Activated CD8-positive, alpha-beta T cell treated with anti-CD3 and anti-CD28 coated beads for 36 hours (primary cell): ENCODE measurements around the gene ING2. TPM values are rescaled to one million over a fixed set of nuclear protein-coding genes. Genes with fewer than 3 reads are reported as not detected.

ENCODE experiments used
- ATAC-seq: fragments of 200-7000 bp; cut with Tn5 transposase; one replicate; pipeline ENCODE4 v1.10.0; 2021; ENCODE audit warnings: mild to moderate bottlenecking, moderate library complexity
- CTCF ChIA-PET: fragments of 350-600 bp; sonication (Branson Sonifier 250); formaldehyde crosslinking; loops from one replicate; lab custom pipeline; 2021; ENCODE audit warnings: antibody characterized with exemption; lab: Charles Lee
- POLR2A ChIA-PET: fragments of 350-600 bp; sonication (Branson Sonifier 250); formaldehyde crosslinking; loops from one replicate; lab custom pipeline; 2021; ENCODE audit warnings: antibody characterized with exemption; lab: Charles Lee
- DNase-seq: peaks from one replicate; pipeline ENCODE4 v3.0.0-alpha.2; 2020
- H3K27ac Mint-ChIP-seq: one replicate; pipeline ENCODE4 v1.8.0; 2021; ENCODE audit warnings: mild to moderate bottlenecking, mixed read lengths
- H3K27me3 Mint-ChIP-seq: one replicate; pipeline ENCODE4 v1.8.0; 2021; ENCODE audit warnings: mixed read lengths
- H3K36me3 Mint-ChIP-seq: one replicate; pipeline ENCODE4 v1.8.0; 2021; ENCODE audit warnings: low read depth, mixed read lengths
- H3K4me1 Mint-ChIP-seq: one replicate; pipeline ENCODE4 v1.8.0; 2021; ENCODE audit warnings: low read depth, mixed read lengths
- H3K4me3 Mint-ChIP-seq: one replicate; pipeline ENCODE4 v1.8.0; 2021; ENCODE audit warnings: mild to moderate bottlenecking, moderate library complexity, mixed read lengths
- H3K9me3 Mint-ChIP-seq: one replicate; pipeline ENCODE4 v1.8.0; 2021; ENCODE audit warnings: mixed read lengths
- intact Hi-C: fragments of 100-400 bp; cut with micrococcal nuclease; formaldehyde crosslinking; loops from one replicate; pipeline ENCODE4 v1.10.0; 2022
- total RNA-seq, 2 experiments: library from RNA; stranded (reverse); gene quantifications; one replicate each; pipeline ENCODE4 v1.2.3, GENCODE V29; 2021
- TF ChIP-seq, protein P1 (sequence below): fragments of 200-600 bp; IDR thresholded peaks from one replicate; pipeline ENCODE4 v1.8.0; 2022; ENCODE audit warnings: antibody characterized with exemption, mild to moderate bottlenecking

Gene ING2
- total RNA-seq, 2 experiments from 2014 or later = 18.2 to 21.0 TPM

DNA sequence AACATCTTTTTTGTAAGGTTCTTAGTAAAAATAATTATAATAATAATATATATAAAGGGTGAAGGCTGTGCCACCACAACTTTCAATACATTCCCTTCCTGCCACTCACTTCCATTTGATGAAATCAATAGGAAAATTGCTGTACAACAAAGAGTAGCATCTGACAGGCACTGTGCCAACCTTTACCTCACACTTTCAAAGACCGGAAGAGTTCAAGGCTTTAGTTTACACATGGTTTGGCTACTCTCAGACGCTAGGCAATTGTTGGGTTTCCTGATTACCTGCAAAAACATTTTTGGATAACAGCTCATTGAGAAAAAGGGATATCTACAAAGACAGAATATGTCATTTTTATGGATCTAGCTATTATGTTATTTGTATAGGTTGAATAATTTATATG, 5.5 kb upstream of the ING2 start:
- ATAC-seq (no peak), DNase-seq (peak; percentile 17)
- Mint-ChIP-seq H3K36me3 (no peaks in the 10 kb centered on the region), H3K27ac (no peak overlapping the region), H3K4me3 (no peak overlapping the region), H3K4me1 (peaks cover 24% of the 10 kb centered on the region), H3K9me3 (no peaks in the 10 kb centered on the region), H3K27me3 (no peaks in the 10 kb centered on the region)
- CTCF ChIA-PET = interaction anchor here (1.0 kb wide), 1 partner anchor 28 kb away, joined by 3 read pairs; no protein-coding TSS in a partner anchor
- TF ChIP-seq, protein P1, sequence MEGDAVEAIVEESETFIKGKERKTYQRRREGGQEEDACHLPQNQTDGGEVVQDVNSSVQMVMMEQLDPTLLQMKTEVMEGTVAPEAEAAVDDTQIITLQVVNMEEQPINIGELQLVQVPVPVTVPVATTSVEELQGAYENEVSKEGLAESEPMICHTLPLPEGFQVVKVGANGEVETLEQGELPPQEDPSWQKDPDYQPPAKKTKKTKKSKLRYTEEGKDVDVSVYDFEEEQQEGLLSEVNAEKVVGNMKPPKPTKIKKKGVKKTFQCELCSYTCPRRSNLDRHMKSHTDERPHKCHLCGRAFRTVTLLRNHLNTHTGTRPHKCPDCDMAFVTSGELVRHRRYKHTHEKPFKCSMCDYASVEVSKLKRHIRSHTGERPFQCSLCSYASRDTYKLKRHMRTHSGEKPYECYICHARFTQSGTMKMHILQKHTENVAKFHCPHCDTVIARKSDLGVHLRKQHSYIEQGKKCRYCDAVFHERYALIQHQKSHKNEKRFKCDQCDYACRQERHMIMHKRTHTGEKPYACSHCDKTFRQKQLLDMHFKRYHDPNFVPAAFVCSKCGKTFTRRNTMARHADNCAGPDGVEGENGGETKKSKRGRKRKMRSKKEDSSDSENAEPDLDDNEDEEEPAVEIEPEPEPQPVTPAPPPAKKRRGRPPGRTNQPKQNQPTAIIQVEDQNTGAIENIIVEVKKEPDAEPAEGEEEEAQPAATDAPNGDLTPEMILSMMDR = no peak
- intact Hi-C loops = no loop called here
- POLR2A ChIA-PET = no interaction called here

DNA sequence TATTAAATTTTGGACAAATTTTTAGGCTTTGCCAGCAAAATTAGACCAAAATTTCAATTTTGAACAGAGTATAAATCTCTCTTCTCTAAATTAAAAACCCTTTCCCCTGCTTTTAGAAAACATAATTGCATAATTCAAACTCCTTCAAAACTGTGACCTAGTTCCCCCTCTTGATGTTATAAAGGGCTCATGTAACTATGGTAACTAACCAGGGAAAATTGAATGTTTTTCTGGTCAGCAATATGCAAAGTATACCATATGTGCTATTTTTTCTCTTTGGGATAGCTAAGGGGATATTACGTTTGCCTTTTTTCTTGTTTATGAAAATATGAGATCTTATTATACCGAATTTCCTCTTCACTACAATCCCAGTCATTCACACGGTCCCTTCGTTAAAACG, 5.1 kb upstream of the ING2 start:
- H3K4me3 Mint-ChIP-seq = no peak overlapping the region
- no peak overlapping the region for H3K27ac Mint-ChIP-seq
- CTCF ChIA-PET = no interaction called here
- no peaks in the 10 kb centered on the region for H3K9me3 Mint-ChIP-seq
- no peaks in the 10 kb centered on the region for H3K27me3 Mint-ChIP-seq
- TF ChIP-seq, protein P1 = no peak
- POLR2A ChIA-PET = no interaction called here
- intact Hi-C loops = loop anchor here (10.0 kb wide), 1 partner anchor 155 kb away; the partner anchor contains the start of genes RWDD4 and TRAPPC11
- peaks cover 24% of the 10 kb centered on the region for H3K4me1 Mint-ChIP-seq
- ATAC-seq = no peak
- no peaks in the 10 kb centered on the region for H3K36me3 Mint-ChIP-seq
- no peak for DNase-seq

DNA sequence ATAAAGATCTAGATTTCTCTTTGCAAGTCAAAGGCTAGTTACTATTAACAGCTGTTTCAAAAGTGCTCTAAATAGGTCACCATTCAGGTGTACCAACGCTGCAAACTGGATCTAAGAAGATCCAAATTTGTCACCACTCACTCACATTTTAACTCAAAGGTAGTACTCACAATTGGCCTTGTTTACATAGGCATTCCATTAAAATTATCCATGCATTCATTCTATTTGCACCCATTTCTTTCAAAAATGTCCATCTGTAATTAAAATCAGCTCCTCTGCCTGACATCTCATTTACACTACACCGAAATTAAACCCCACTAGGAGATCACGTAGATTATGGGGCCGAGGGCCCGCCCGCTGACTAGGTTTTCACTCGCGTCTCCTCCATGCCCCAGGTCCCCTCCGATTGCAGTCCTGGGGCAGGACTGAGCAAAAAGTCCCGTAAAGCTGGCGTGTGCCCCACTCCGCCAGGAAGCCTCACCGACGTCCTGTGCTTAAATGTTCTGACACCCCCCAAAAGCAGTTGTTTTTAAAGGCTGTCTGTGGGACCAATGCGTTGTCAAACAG, 1.3 kb upstream of the ING2 start:
- Mint-ChIP-seq H3K27ac (peak overlapping the region; percentile 86), H3K4me1 (peaks cover 36% of the 10 kb centered on the region), H3K4me3 (peak overlapping the region; percentile 85), H3K36me3 (no peaks in the 10 kb centered on the region), H3K9me3 (no peaks in the 10 kb centered on the region), H3K27me3 (no peaks in the 10 kb centered on the region)
- peak; percentile 1 for ATAC-seq
- intact Hi-C loops = loop anchor here (2.0 to 10.0 kb wide), 2 partner anchors 59 to 151 kb away; partner anchors contain the start of genes CDKN2AIP, RWDD4 and TRAPPC11
- TF ChIP-seq, protein P1 = no peak
- CTCF ChIA-PET = interaction anchor here (0.7 to 1.4 kb wide), 6 partner anchors 30 to 99 kb away, joined by 3 to 6 read pairs (median 4); no protein-coding TSS in a partner anchor
- DNase-seq = no peak
- POLR2A ChIA-PET = interaction anchor here (0.6 to 4.7 kb wide), 10 partner anchors 9 to 1091 kb away, joined by 3 to 28 read pairs (median 4); partner anchors contain the start of gene CDKN2AIP

DNA sequence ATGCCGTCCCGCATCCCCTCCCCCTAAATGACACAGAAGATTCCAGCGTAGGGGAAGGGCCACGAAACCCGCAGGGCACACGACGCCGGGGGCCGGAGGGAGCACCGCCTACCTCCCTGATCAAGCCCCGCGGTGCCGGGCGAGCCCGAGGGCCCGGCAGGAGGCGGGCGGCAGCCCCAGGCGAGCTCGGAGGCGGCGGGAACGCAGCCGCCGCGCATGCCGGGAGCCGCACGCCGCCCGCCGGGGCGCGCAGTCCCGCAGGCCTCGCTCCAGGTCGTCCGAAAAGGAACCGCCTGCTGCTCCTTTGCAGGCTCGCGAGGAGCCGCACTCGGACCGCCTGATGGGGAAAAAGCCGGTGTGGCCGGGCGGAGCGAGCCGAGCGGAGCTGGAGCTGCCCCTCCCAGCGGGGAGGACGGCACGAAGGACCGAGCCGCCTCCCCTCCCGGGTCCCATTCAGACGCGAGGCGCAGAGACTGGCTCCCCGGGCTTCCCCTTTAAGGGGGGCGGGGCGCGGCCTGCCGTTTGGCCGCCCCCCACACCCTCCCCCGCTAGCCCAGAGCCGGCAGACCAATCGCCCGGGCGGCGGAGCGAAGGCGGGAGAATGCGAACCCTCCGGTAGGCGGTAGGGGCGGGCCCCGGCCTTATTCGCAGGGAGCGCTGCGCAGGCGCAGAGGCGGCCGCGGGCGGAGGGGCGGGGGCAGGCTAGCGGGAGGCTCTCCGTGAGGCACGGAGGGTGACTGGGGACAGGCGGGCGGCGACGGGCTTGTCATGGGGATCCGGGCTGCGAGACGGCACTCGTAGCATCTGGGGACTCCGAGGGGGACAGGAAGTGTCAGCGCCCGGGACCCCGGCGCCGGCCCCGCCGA, 561 bp upstream of the ING2 start:
- ATAC-seq (peak; percentile 82), DNase-seq (peak; percentile 99)
- Mint-ChIP-seq H3K27me3 (no peaks in the 10 kb centered on the region), H3K4me1 (peaks cover 36% of the 10 kb centered on the region), H3K4me3 (peak overlapping the region; percentile 93), H3K27ac (peak overlapping the region; percentile 93), H3K36me3 (no peaks in the 10 kb centered on the region), H3K9me3 (no peaks in the 10 kb centered on the region)
- CTCF ChIA-PET = interaction anchor here (0.7 to 1.4 kb wide), 4 partner anchors 35 to 99 kb away, joined by 3 to 6 read pairs (median 4); no protein-coding TSS in a partner anchor
- TF ChIP-seq, protein P1 = no peak
- POLR2A ChIA-PET = interaction anchor here (0.6 to 4.7 kb wide), 9 partner anchors 9 to 179 kb away, joined by 3 to 28 read pairs (median 4); partner anchors contain the start of gene CDKN2AIP
- intact Hi-C loops = loop anchor here (2.0 to 10.0 kb wide), 2 partner anchors 59 to 151 kb away; partner anchors contain the start of genes CDKN2AIP, RWDD4 and TRAPPC11
